Tibial artery (tissue), 4 donors: ENCODE data around the gene PTCSC3.
"Not testable (repeated sequence)": the region's sequence is repeated elsewhere in the genome, so short reads cannot be mapped to it uniquely, and the experiment has no call there.

Experiments used
- DNase-seq, 2 donors: peaks; one replicate each; pipeline ENCODE4 v3.0.0-alpha.2; 2019
- H3K27ac ChIP-seq, 2 donors: fragments of 200-600 bp; sonication (generic) in 1 of 2; 1 replicate in 1 of 2; 2 replicates in 1 of 2; pipeline ENCODE4 v1.5.1; 2018 to 2019; ENCODE audit warnings: mild to moderate bottlenecking in 1 of 2
- H3K27me3 ChIP-seq, 2 donors: fragments of 200-600 bp; sonication (generic) in 1 of 2; one replicate each; pipeline versions ENCODE4 v1.5.1 to v1.6.0; 2016 to 2019
- H3K36me3 ChIP-seq, 3 donors: fragments of 200-600 bp; sonication (generic) in 2 of 3; one replicate each; pipeline ENCODE4 v1.5.1; 2016 to 2019; ENCODE audit warnings: mild to moderate bottlenecking in 2 of 3
- H3K4me1 ChIP-seq, 4 donors: fragments of 200-600 bp; sonication (generic) in 2 of 4; 1 replicate in 3 of 4; 2 replicates in 1 of 4; pipeline ENCODE4 v1.5.1; 2016 to 2019
- H3K4me3 ChIP-seq, 2 donors: fragments of 200-600 bp; sonication (generic) in 1 of 2; 1 replicate in 1 of 2; 2 replicates in 1 of 2; pipeline ENCODE4 v1.5.1; 2018 to 2019; ENCODE audit warnings: mild to moderate bottlenecking in 2 of 2
- H3K9me3 ChIP-seq, 3 donors: fragments of 200-600 bp; sonication (generic) in 1 of 3; one replicate each; pipeline ENCODE4 v1.5.1; 2016 to 2019
- intact Hi-C: fragments of 100-400 bp; cut with DNase I; formaldehyde crosslinking; loops from one replicate; pipeline ENCODE4 v1.15.0; 2023; ENCODE audit warnings: low total_unique reads
- TF ChIP-seq, protein P1 (sequence below), 2 experiments: fragments of 200-600 bp in 1 of 2; fragments of 450-650 bp in 1 of 2; IDR thresholded peaks; one replicate each; pipeline ENCODE4 v1.5.1; 2017 to 2019; ENCODE audit warnings: antibody characterized with exemption in 2 of 2, mild to moderate bottlenecking in 1 of 2, moderate library complexity in 1 of 2

The PTCSC3 gene

DNA sequence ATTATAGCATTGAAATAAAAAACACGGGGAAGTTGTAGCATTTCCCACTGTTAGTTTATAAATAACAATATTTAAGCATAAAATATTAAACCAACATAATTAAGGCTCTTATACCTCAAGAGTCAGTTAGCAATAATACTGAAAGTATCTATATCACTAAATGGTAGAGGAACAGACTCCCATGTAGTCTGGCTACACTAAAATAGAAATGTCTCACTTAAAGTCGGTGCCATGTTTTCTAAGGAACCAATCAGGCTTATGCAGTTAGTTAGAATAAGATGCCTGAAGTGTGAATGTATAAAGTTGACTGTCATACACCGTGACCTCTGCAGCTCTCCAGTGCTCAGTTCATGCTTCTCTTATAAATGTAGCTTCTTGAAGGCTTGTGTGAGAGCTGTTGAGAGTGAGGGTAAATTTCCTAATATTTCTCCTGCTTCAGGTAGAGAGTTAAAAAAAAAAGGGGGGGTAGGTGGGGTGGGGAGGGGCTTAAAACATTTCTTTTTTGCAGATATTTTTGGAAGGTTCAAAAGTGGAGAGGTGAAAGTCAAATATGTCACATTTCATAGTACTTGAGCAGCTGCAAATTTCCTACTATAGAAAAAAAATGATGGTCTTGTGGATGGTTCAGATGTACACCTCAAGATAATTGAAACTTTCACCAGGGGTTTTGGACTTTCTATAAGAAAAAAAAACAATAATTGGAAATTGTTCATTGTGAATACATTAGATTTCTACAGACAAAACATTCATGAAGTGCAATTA, 64.5 kb downstream of the PTCSC3 start:
- Histone ChIP-seq H3K36me3 (no peaks in the 10 kb centered on the region), H3K27me3 (no peaks in the 10 kb centered on the region), H3K4me1 (no peaks in the 10 kb centered on the region), H3K4me3 (no peak overlapping the region), H3K27ac (no peak overlapping the region), H3K9me3 (no peaks in the 10 kb centered on the region)
- intact Hi-C loops, result no loop called here
- TF ChIP-seq, protein P1, sequence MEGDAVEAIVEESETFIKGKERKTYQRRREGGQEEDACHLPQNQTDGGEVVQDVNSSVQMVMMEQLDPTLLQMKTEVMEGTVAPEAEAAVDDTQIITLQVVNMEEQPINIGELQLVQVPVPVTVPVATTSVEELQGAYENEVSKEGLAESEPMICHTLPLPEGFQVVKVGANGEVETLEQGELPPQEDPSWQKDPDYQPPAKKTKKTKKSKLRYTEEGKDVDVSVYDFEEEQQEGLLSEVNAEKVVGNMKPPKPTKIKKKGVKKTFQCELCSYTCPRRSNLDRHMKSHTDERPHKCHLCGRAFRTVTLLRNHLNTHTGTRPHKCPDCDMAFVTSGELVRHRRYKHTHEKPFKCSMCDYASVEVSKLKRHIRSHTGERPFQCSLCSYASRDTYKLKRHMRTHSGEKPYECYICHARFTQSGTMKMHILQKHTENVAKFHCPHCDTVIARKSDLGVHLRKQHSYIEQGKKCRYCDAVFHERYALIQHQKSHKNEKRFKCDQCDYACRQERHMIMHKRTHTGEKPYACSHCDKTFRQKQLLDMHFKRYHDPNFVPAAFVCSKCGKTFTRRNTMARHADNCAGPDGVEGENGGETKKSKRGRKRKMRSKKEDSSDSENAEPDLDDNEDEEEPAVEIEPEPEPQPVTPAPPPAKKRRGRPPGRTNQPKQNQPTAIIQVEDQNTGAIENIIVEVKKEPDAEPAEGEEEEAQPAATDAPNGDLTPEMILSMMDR (IDR thresholded peaks at IDR 0.05), result no peak
- no peak for DNase-seq

DNA sequence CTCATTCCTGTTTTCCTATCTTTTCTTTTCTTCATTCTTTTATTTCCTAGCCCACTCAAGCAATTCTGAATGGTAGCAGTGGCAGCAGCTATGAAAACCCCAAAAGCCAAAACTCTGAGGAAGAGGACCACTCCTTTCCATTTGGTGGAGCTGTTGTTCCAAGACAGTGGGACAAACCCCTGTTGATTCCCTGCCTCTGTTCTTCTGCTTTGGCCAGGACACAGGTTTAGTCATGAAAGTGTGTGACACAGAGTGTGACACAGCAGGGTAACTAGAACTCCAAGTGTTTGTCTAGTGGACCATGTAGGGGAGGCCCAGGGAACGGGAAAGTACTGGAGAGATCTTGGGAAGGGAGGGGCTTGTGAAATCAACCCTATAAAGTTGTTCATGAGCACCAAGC, 71.1 kb downstream of the PTCSC3 start:
- DNase-seq, result no peak
- H3K36me3 ChIP-seq, result no peaks in the 10 kb centered on the region
- no peaks in the 10 kb centered on the region for H3K4me1 ChIP-seq
- TF ChIP-seq, protein P1 (IDR thresholded peaks at IDR 0.05), result no peak
- no peaks in the 10 kb centered on the region for H3K9me3 ChIP-seq
- intact Hi-C loops, result no loop called here
- no peak overlapping the region for H3K4me3 ChIP-seq
- no peaks in the 10 kb centered on the region for H3K27me3 ChIP-seq
- no peak overlapping the region for H3K27ac ChIP-seq

DNA sequence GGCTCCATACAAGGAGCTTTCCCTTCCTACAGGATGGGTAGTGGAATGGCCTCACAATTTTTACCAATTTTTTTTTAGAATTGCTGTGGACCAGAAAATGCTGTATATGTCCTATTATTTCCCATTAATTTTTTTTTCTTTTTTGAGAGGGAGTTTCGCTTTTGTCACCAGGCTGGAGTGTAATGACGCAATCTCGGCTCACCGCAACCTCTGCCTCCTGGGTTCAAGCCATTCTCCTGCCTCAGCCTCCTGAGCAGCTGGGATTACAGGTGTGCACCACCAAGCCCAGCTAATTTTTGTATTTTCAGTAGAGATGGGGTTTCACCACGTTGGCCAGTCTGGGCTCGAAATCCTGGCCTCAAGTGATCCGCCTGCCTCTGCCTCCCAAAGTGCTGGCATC, 72.3 kb downstream of the PTCSC3 start:
- H3K27me3 ChIP-seq, H3K9me3 ChIP-seq, DNase-seq, H3K27ac ChIP-seq, H3K36me3 ChIP-seq, H3K4me1 ChIP-seq, intact Hi-C loops, H3K4me3 ChIP-seq: not testable (repeated sequence)

DNA sequence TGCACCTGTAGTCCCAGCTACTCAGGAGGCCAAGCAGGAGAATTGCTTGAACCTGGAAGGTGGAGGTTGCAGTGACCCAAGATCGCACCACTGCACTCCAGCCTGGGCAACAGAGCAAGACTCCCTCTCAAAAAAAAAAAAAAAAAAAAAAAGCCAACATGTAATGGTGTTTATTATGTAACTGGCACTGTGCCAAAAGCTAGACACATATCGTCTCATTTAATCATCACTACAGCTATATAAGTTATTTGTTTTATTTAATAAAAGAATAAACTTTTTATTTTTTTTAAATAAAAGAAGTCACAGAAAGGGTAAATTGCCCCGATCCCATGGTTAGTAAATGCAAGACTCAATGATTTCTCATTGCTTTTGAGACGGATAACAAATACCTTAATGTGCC, 76.9 kb downstream of the PTCSC3 start:
- no peak overlapping the region for H3K4me3 ChIP-seq
- TF ChIP-seq, protein P1 (IDR thresholded peaks at IDR 0.05), result no peak
- intact Hi-C loops, result no loop called here
- no peak for DNase-seq
- no peaks in the 10 kb centered on the region for H3K9me3 ChIP-seq
- H3K4me1 ChIP-seq, result no peaks in the 10 kb centered on the region
- H3K27me3 ChIP-seq, result peaks cover 0 to 3% of the 10 kb centered on the region in 2 donors
- no peak overlapping the region for H3K27ac ChIP-seq
- no peaks in the 10 kb centered on the region for H3K36me3 ChIP-seq

DNA sequence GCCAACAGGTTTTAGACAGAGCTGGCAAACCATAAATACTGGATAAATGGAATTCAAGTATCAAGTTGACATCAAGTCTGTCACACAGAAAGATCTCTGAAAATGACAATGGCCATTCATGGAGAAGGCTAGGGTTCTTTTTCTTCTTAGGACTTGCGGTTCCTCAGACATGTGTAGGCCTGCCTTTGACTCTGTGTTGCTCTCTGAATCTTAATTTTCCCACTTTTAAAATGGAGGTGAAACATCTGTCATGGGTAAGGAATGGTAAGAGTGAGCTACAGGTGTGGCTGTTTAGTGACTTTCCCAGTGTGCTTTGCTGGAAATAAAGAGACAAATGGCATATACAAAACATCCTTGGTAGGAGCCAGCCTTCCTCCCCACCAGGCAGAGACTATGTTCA, 79.2 kb downstream of the PTCSC3 start:
- intact Hi-C loops, result no loop called here
- no peak for DNase-seq
- Histone ChIP-seq H3K4me3 (no peak overlapping the region), H3K9me3 (no peaks in the 10 kb centered on the region), H3K27me3 (peaks cover 0 to 3% of the 10 kb centered on the region in 2 donors), H3K36me3 (no peaks in the 10 kb centered on the region), H3K27ac (no peak overlapping the region), H3K4me1 (no peaks in the 10 kb centered on the region)
- TF ChIP-seq, protein P1 (IDR thresholded peaks at IDR 0.05), result no peak

DNA sequence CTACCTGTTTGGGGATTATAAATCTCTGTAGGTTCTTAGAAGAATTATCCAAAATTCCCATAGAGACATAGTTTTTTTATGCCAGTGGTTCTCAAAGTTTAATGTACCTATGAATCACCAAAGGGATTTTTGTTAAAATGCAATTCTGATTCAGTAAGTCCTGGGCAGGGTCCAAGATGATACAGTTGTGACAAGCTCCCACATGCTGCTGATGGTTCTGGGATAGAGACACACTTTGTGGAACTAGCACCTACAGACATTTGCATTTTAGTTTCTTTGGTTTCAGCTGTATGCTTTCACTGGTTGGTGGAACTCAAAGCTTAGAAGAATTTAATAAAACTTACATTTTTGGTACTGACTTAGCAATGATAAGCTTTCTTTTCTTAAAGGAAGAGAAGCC, 80.4 kb downstream of the PTCSC3 start:
- TF ChIP-seq, protein P1 (IDR thresholded peaks at IDR 0.05), result no peak
- no peak for DNase-seq
- intact Hi-C loops, result no loop called here
- Histone ChIP-seq H3K27ac (no peak overlapping the region), H3K4me1 (no peaks in the 10 kb centered on the region), H3K36me3 (no peaks in the 10 kb centered on the region), H3K4me3 (no peak overlapping the region), H3K9me3 (no peaks in the 10 kb centered on the region), H3K27me3 (peaks cover 0 to 3% of the 10 kb centered on the region in 2 donors)
